ENCODE data around the gene RNF217.
"Not testable (repeated sequence)": the region's sequence is repeated elsewhere in the genome, so short reads cannot be mapped to it uniquely, and the experiment has no call there.

The RNF217 gene

DNA sequence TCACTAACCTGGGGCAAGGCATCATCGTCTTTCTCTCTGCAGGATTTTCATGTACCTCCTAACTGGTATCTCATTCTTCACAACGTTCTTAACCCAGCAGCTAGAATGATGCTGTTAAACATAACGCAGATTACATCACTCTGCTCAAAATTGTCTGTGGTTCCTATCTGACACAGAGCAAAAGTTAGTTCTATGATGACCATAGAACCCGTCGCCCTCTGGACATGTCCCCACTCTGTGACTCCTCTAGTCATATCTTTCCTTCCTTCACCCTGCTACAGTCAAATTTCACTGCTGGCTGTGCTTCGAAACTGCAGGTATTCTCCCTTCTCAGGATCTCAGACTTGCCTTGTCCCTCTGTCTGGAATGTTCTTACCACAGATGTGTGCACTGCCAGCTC, 103.9 kb downstream of the RNF217 start:
- H3K4me3 Mint-ChIP-seq, result no peak overlapping the region
- H3K36me3 Mint-ChIP-seq (ENCODE audit: insufficient read depth), result no peaks in the 10 kb centered on the region
- no peaks in the 10 kb centered on the region for H3K9me3 Mint-ChIP-seq
- H3K4me1 Mint-ChIP-seq, result no peaks in the 10 kb centered on the region
- ATAC-seq (replicated peaks; ENCODE audit: extremely low read depth, poor library complexity, severe bottlenecking) (no peak), DNase-seq (ENCODE audit: low spot score in 2 of 2) (no peak)
- no peaks in the 10 kb centered on the region for H3K27me3 Mint-ChIP-seq
- no peak overlapping the region for H3K27ac Mint-ChIP-seq (ENCODE audit: low read depth)

DNA sequence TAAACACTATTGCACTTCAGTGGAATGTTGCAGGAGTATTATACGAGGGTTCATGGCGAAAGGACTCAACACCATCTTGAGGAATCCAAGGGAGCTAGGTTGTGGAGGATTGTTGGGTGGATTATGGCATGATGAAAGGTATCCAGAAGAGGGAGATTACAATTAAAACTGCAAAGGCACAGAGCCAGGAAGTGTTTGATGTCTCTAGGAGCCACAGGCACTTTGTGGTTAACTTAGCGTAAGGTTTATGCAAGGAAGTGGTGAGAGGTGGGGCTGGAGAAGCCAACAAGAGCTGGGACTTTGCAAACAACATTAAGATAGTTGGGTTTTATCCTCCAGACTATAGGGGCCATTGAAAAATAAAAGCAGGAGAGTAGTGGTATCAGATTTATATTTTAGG, 104.7 kb downstream of the RNF217 start:
- ATAC-seq (replicated peaks; ENCODE audit: extremely low read depth, poor library complexity, severe bottlenecking), result peak; percentile 69

GRCh38 chr6:125067552-125067951, 105.3 kb downstream of the RNF217 start:
- Mint-ChIP-seq H3K27me3 (no peaks in the 10 kb centered on the region), H3K36me3 (ENCODE audit: insufficient read depth) (no peaks in the 10 kb centered on the region), H3K27ac (ENCODE audit: low read depth) (no peak overlapping the region), H3K4me3 (no peak overlapping the region), H3K4me1 (no peaks in the 10 kb centered on the region), H3K9me3 (no peaks in the 10 kb centered on the region)
- no peak for ATAC-seq (replicated peaks; ENCODE audit: extremely low read depth, poor library complexity, severe bottlenecking)
- no peak for DNase-seq (ENCODE audit: low spot score in 2 of 2)

More for the DNA sequence above, 104.7 kb downstream of the RNF217 start:
- H3K27me3 Mint-ChIP-seq, result no peaks in the 10 kb centered on the region
- no peaks in the 10 kb centered on the region for H3K9me3 Mint-ChIP-seq
- no peak overlapping the region for H3K4me3 Mint-ChIP-seq
- no peaks in the 10 kb centered on the region for H3K4me1 Mint-ChIP-seq
- no peaks in the 10 kb centered on the region for H3K36me3 Mint-ChIP-seq (ENCODE audit: insufficient read depth)
- DNase-seq (ENCODE audit: low spot score in 2 of 2), result no peak
- no peak overlapping the region for H3K27ac Mint-ChIP-seq (ENCODE audit: low read depth)

GRCh38 chr6:125073071-125073470, 110.8 kb downstream of the RNF217 start:
- H3K27me3 Mint-ChIP-seq, result no peaks in the 10 kb centered on the region
- H3K4me1 Mint-ChIP-seq, result no peaks in the 10 kb centered on the region
- H3K36me3 Mint-ChIP-seq (ENCODE audit: insufficient read depth), result no peaks in the 10 kb centered on the region
- ATAC-seq (replicated peaks; ENCODE audit: extremely low read depth, poor library complexity, severe bottlenecking) (no peak), DNase-seq (ENCODE audit: low spot score in 2 of 2) (no peak)
- no peak overlapping the region for H3K27ac Mint-ChIP-seq (ENCODE audit: low read depth)
- no peaks in the 10 kb centered on the region for H3K9me3 Mint-ChIP-seq
- no peak overlapping the region for H3K4me3 Mint-ChIP-seq

DNA sequence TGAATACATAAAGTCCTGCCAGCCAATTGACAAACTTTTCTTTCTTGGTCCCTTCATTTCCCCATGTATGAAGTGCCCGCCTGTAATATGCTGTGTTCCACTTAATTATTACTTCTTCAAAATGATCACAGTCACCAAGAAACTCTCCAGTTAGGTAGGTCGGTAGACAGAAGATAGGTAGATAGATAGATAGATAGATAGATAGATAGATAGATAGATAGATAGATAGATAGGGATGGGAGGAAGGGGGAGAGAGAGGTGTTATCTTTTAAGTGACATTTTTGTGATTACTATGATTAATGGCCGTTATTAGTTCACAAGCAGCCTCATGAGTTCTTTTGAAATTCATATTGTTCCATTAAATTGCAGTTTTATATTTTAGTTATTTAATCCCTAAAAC, 111.9 kb downstream of the RNF217 start:
- ATAC-seq (replicated peaks; ENCODE audit: extremely low read depth, poor library complexity, severe bottlenecking) (no peak), DNase-seq (ENCODE audit: low spot score in 2 of 2) (no peak)
- Mint-ChIP-seq H3K27me3 (no peaks in the 10 kb centered on the region), H3K4me1 (no peaks in the 10 kb centered on the region), H3K9me3 (no peaks in the 10 kb centered on the region), H3K4me3 (no peak overlapping the region), H3K27ac (ENCODE audit: low read depth) (no peak overlapping the region), H3K36me3 (ENCODE audit: insufficient read depth) (peaks cover 2% of the 10 kb centered on the region)

GRCh38 chr6:125075073-125075472, 112.8 kb downstream of the RNF217 start:
- H3K27me3 Mint-ChIP-seq; DNase-seq (ENCODE audit: low spot score in 2 of 2); H3K9me3 Mint-ChIP-seq; H3K4me1 Mint-ChIP-seq; ATAC-seq (replicated peaks; ENCODE audit: extremely low read depth, poor library complexity, severe bottlenecking); H3K36me3 Mint-ChIP-seq (ENCODE audit: insufficient read depth); H3K27ac Mint-ChIP-seq (ENCODE audit: low read depth); H3K4me3 Mint-ChIP-seq: not testable (repeated sequence)

GRCh38 chr6:125075741-125076481, 113.7 kb downstream of the RNF217 start:
- H3K9me3 Mint-ChIP-seq, result no peaks in the 10 kb centered on the region
- H3K4me1 Mint-ChIP-seq, result no peaks in the 10 kb centered on the region
- H3K4me3 Mint-ChIP-seq, result no peak overlapping the region
- H3K27ac Mint-ChIP-seq (ENCODE audit: low read depth), result no peak overlapping the region
- no peaks in the 10 kb centered on the region for H3K27me3 Mint-ChIP-seq
- DNase-seq (ENCODE audit: low spot score in 2 of 2), result no peak
- ATAC-seq (replicated peaks; ENCODE audit: extremely low read depth, poor library complexity, severe bottlenecking), result no peak
- H3K36me3 Mint-ChIP-seq (ENCODE audit: insufficient read depth), result peaks cover 2% of the 10 kb centered on the region

DNA sequence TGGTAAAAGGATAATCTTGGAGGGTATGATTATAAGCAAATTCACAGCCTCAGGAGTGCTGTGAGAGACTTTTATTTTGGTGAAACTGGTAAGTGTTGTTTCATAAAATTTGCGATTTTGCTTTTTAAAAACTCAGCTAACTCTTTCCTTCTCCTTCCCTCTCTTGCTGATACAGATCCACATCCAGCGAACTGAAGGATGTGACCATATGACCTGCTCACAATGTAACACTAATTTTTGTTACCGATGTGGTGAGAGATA, 114.2 kb downstream of the RNF217 start:
- Mint-ChIP-seq H3K27me3 (no peaks in the 10 kb centered on the region), H3K27ac (ENCODE audit: low read depth) (no peak overlapping the region), H3K4me3 (no peak overlapping the region), H3K36me3 (ENCODE audit: insufficient read depth) (peaks cover 2% of the 10 kb centered on the region), H3K9me3 (no peaks in the 10 kb centered on the region), H3K4me1 (no peaks in the 10 kb centered on the region)
- no peak for ATAC-seq (replicated peaks; ENCODE audit: extremely low read depth, poor library complexity, severe bottlenecking)
- no peak for DNase-seq (ENCODE audit: low spot score in 2 of 2)

GRCh38 chr6:125077453-125077852, 115.2 kb downstream of the RNF217 start:
- Mint-ChIP-seq H3K27ac (ENCODE audit: low read depth) (no peak overlapping the region), H3K36me3 (ENCODE audit: insufficient read depth) (peaks cover 2% of the 10 kb centered on the region), H3K4me1 (no peaks in the 10 kb centered on the region), H3K4me3 (no peak overlapping the region), H3K27me3 (no peaks in the 10 kb centered on the region), H3K9me3 (no peaks in the 10 kb centered on the region)
- ATAC-seq (replicated peaks; ENCODE audit: extremely low read depth, poor library complexity, severe bottlenecking) (no peak), DNase-seq (ENCODE audit: low spot score in 2 of 2) (no peak)

DNA sequence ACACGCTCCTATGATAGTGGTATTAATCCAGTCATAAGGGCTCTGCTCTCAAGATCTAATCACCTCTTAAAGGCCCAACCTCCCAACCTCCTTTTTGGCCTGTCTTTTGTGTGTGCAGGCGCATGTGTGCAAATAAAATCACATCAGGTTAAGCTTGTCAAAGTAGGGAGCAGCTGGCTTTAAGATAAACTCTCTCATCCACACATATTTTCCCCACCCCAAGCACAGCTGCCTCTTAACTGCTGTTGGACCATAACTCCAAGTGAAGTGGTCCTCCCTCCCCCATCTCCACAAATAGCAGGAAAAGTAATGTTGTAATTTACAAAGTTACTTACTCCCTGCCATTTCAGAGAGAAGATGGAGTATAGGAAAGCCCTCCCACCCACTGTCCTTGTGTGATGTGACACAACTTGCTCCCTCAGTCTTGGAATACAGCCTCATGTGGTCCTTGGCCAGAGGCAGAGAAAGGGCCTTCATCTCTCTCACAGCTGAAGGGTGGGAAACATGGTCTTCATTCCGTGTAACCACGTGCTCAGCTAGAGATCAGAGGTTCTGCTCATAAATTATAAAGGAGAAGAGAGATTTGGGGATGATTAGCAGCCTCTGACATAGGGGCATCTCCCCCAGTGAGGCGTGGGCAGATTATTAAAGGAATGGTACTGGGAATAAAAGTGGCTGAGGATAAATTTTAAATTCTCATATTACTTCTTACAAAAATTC, 116.5 kb downstream of the RNF217 start:
- Mint-ChIP-seq H3K36me3 (ENCODE audit: insufficient read depth) (peaks cover 2% of the 10 kb centered on the region), H3K27ac (ENCODE audit: low read depth) (no peak overlapping the region), H3K4me1 (no peaks in the 10 kb centered on the region), H3K4me3 (no peak overlapping the region), H3K27me3 (no peaks in the 10 kb centered on the region), H3K9me3 (no peaks in the 10 kb centered on the region)
- no peak for ATAC-seq (replicated peaks; ENCODE audit: extremely low read depth, poor library complexity, severe bottlenecking)
- no peak for DNase-seq (ENCODE audit: low spot score in 2 of 2)

DNA sequence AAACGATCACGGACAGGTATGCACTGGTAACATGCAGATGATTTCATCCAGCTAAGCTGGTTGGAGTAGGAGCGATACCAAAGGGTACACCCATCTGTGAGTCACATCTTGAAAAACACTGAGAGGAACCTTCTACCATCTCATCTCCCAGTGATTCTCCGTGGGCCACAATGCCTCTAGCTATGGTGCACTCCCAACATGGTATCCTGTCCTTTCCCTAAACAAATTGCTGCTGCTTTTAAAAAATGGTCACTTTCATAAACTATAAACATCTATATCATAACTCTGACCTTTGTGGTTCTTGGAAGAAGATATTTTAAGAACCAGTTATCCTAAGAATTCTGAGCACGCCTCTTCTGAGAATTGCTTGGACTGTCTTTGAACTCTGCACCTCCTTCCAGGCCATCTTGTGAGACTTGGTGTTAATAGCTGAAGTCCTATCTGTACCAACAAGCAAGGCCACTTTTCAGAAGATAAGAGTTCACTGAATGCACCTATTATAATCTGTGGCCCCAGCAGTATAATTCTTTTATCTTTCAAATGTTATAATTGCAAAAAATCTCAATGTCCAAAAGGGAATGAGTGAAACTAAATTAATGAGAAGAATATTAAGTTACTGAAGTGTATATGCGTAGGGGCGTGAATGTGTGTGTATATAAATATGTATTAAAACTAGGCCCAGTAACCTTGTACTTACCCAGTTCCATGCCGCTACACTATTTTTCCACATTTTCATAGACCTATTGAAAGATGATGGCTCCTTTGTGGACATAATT, 120.9 kb downstream of the RNF217 start:
- H3K27me3 Mint-ChIP-seq, result no peaks in the 10 kb centered on the region
- DNase-seq (ENCODE audit: low spot score in 2 of 2) (no peak), ATAC-seq (replicated peaks; ENCODE audit: extremely low read depth, poor library complexity, severe bottlenecking) (no peak)
- H3K4me3 Mint-ChIP-seq, result no peak overlapping the region
- H3K36me3 Mint-ChIP-seq (ENCODE audit: insufficient read depth), result peaks cover 2% of the 10 kb centered on the region
- no peak overlapping the region for H3K27ac Mint-ChIP-seq (ENCODE audit: low read depth)
- no peaks in the 10 kb centered on the region for H3K9me3 Mint-ChIP-seq
- H3K4me1 Mint-ChIP-seq, result no peaks in the 10 kb centered on the region

DNA sequence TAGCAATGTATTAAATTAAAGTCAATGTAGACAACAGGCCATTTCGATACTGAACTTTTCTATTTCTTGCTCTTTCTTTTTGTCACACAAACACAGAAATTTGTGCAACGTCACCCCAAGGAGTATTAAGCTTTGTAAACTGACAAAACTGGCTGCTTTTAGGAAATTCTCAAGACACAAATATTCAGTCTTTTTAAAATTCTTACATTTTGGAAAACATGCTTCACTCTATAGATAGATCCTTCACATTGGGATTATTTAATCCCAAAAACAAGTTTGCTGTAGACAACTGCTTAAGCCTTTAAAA, 121.4 kb downstream of the RNF217 start:
- ATAC-seq (replicated peaks; ENCODE audit: extremely low read depth, poor library complexity, severe bottlenecking) (no peak), DNase-seq (ENCODE audit: low spot score in 2 of 2) (no peak)
- peaks cover 2% of the 10 kb centered on the region for H3K36me3 Mint-ChIP-seq (ENCODE audit: insufficient read depth)
- no peak overlapping the region for H3K4me3 Mint-ChIP-seq
- no peaks in the 10 kb centered on the region for H3K9me3 Mint-ChIP-seq
- no peaks in the 10 kb centered on the region for H3K27me3 Mint-ChIP-seq
- no peak overlapping the region for H3K27ac Mint-ChIP-seq (ENCODE audit: low read depth)
- H3K4me1 Mint-ChIP-seq, result no peaks in the 10 kb centered on the region

- H3K36me3 Mint-ChIP-seq (ENCODE audit: insufficient read depth), result no peaks in the 10 kb centered on the region
- H3K4me1 Mint-ChIP-seq, result no peaks in the 10 kb centered on the region
- no peak overlapping the region for H3K27ac Mint-ChIP-seq (ENCODE audit: low read depth)
- no peak for DNase-seq (ENCODE audit: low spot score in 2 of 2)
- H3K9me3 Mint-ChIP-seq, result no peaks in the 10 kb centered on the region
- H3K27me3 Mint-ChIP-seq, result no peaks in the 10 kb centered on the region
- no peak overlapping the region for H3K4me3 Mint-ChIP-seq
- no peak for ATAC-seq (replicated peaks; ENCODE audit: extremely low read depth, poor library complexity, severe bottlenecking)
Observed at GRCh38 chr6:125086716-125087115, 124.5 kb downstream of the RNF217 start.

Measured in central memory CD8-positive, alpha-beta T cell (primary cell).